ENCODE data around the gene TCHP. TPM values are rescaled to one million over a fixed set of nuclear protein-coding genes. Genes with fewer than 3 reads are reported as not detected.

TCHP gene
- total and polyA plus RNA-seq, 2 of the 13 experiments (the other 11 are each of a cell fraction or from before 2014, with no cell fraction given), result 6.7 to 12.2 TPM

DNA sequence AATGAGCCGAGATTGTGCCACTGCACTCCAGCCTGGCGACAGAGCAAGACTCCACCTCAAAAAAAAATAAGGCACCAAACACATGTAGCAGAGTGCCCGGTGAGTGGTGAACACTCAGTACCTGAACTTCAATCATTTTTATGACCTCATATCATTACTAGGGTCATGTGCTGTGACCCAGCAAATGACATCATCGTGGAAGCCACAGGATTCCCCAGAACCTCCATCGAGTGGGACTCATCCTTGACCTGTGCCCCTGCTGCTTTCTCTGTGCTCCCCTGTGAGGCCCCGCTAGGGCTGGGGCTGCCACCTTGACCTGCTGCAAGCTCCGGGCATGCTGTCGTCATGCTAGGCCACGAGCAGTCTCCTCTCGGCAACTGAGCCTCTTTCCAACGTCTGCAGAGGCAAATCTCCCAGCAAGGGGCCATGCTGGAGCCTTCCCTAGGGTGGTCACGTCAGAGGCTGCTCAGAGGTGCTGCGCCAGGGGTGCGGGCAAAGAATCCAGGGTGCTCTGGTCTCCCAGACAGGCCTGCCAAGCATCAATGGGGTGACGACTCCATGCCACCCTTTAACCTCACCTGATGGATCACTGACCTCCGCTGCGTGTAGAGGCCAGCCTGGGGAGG lies 38.3 kb upstream of the TCHP start (continued):
- no peak for TF ChIP-seq STAG1 (CRISPR knock-in tag; IDR thresholded peaks at IDR 0.05)
- no peak for TF ChIP-seq ZNF772 (CRISPR knock-in tag; IDR thresholded peaks at IDR 0.05)
- TF ChIP-seq JUN (CRISPR knock-in tag; IDR thresholded peaks at IDR 0.05), result peak; percentile 73; the same call in 1 of the 2 replicates
- TF ChIP-seq FOXO1 (CRISPR knock-in tag; IDR thresholded peaks at IDR 0.05), result peak; percentile 57; the same call in 1 of the 2 replicates
- peak; percentile 75; the same call in 1 of the 2 replicates for TF ChIP-seq HMG20A (CRISPR knock-in tag; IDR thresholded peaks at IDR 0.05; ENCODE audit: borderline replicate concordance)
- no peak for TF ChIP-seq NBN (conservative IDR thresholded peaks at IDR 0.05)
- no peak for TF ChIP-seq NR3C1 (CRISPR knock-in tag; IDR thresholded peaks at IDR 0.05)
- TF ChIP-seq, protein P1, sequence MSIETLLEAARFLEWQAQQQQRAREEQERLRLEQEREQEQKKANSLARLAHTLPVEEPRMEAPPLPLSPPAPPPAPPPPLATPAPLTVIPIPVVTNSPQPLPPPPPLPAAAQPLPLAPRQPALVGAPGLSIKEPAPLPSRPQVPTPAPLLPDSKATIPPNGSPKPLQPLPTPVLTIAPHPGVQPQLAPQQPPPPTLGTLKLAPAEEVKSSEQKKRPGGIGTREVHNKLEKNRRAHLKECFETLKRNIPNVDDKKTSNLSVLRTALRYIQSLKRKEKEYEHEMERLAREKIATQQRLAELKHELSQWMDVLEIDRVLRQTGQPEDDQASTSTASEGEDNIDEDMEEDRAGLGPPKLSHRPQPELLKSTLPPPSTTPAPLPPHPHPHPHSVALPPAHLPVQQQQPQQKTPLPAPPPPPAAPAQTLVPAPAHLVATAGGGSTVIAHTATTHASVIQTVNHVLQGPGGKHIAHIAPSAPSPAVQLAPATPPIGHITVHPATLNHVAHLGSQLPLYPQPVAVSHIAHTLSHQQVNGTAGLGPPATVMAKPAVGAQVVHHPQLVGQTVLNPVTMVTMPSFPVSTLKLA (IDR thresholded peaks at IDR 0.05), result no peak
- TF ChIP-seq, protein P2, sequence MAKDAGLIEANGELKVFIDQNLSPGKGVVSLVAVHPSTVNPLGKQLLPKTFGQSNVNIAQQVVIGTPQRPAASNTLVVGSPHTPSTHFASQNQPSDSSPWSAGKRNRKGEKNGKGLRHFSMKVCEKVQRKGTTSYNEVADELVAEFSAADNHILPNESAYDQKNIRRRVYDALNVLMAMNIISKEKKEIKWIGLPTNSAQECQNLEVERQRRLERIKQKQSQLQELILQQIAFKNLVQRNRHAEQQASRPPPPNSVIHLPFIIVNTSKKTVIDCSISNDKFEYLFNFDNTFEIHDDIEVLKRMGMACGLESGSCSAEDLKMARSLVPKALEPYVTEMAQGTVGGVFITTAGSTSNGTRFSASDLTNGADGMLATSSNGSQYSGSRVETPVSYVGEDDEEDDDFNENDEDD (CRISPR knock-in tag; IDR thresholded peaks at IDR 0.05; ENCODE audit: borderline replicate concordance), result no peak
- no peak for TF ChIP-seq ZNF850 (CRISPR knock-in tag; conservative IDR thresholded peaks at IDR 0.05)
- TF ChIP-seq CEBPG (CRISPR knock-in tag; IDR thresholded peaks at IDR 0.05), result peak; percentile 84
- TF ChIP-seq, protein P3, sequence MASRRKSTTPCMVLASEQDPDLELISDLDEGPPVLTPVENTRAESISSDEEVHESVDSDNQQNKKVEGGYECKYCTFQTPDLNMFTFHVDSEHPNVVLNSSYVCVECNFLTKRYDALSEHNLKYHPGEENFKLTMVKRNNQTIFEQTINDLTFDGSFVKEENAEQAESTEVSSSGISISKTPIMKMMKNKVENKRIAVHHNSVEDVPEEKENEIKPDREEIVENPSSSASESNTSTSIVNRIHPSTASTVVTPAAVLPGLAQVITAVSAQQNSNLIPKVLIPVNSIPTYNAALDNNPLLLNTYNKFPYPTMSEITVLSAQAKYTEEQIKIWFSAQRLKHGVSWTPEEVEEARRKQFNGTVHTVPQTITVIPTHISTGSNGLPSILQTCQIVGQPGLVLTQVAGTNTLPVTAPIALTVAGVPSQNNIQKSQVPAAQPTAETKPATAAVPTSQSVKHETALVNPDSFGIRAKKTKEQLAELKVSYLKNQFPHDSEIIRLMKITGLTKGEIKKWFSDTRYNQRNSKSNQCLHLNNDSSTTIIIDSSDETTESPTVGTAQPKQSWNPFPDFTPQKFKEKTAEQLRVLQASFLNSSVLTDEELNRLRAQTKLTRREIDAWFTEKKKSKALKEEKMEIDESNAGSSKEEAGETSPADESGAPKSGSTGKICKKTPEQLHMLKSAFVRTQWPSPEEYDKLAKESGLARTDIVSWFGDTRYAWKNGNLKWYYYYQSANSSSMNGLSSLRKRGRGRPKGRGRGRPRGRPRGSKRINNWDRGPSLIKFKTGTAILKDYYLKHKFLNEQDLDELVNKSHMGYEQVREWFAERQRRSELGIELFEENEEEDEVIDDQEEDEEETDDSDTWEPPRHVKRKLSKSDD (CRISPR knock-in tag; IDR thresholded peaks at IDR 0.05; ENCODE audit: low read depth), result peak; percentile 89
- TF ChIP-seq ZFP36L1 (CRISPR knock-in tag; IDR thresholded peaks at IDR 0.05), result 0 out of 2 replicates have a peak, but pooled peaks have one; percentile 10
- peak; percentile 62 for TF ChIP-seq NCOA2 (CRISPR knock-in tag; IDR thresholded peaks at IDR 0.05)
- TF ChIP-seq ZNF354B (CRISPR knock-in tag; IDR thresholded peaks at IDR 0.05), result no peak
- TF ChIP-seq ZNF644 (CRISPR knock-in tag; IDR thresholded peaks at IDR 0.05; ENCODE audit: low read depth), result peak; percentile 50; the same call in 1 of the 2 replicates
- TF ChIP-seq GATAD1 (CRISPR knock-in tag; IDR thresholded peaks at IDR 0.05), result peak; percentile 47; the same call in 1 of the 2 replicates
- no peak for TF ChIP-seq KLF12 (CRISPR knock-in tag; IDR thresholded peaks at IDR 0.05; ENCODE audit: borderline replicate concordance)
- 0 out of 2 replicates have a peak, but pooled peaks have one; percentile 32 for TF ChIP-seq DMAP1 (CRISPR knock-in tag; IDR thresholded peaks at IDR 0.05)
- no peak for TF ChIP-seq HCFC1 (IDR thresholded peaks at IDR 0.05; ENCODE audit: low read depth, low read length)
- no peak for TF ChIP-seq ZSCAN22 (CRISPR knock-in tag; IDR thresholded peaks at IDR 0.05)
- TF ChIP-seq IRX3 (CRISPR knock-in tag; IDR thresholded peaks at IDR 0.05; ENCODE audit: borderline replicate concordance, low read depth), result no peak
- TF ChIP-seq, protein P4, sequence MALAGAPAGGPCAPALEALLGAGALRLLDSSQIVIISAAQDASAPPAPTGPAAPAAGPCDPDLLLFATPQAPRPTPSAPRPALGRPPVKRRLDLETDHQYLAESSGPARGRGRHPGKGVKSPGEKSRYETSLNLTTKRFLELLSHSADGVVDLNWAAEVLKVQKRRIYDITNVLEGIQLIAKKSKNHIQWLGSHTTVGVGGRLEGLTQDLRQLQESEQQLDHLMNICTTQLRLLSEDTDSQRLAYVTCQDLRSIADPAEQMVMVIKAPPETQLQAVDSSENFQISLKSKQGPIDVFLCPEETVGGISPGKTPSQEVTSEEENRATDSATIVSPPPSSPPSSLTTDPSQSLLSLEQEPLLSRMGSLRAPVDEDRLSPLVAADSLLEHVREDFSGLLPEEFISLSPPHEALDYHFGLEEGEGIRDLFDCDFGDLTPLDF (CRISPR knock-in tag; IDR thresholded peaks at IDR 0.05), result no peak
- TF ChIP-seq YEATS4 (CRISPR knock-in tag; IDR thresholded peaks at IDR 0.05; ENCODE audit: borderline replicate concordance), result peak; percentile 69
- peak; percentile 85 for TF ChIP-seq RXRA (CRISPR knock-in tag; IDR thresholded peaks at IDR 0.05)

Measured in HepG2 (cell line).